NOMO-1 treated with DMSO at 0.1 percent for 48 hours (cell line): ENCODE data around the gene NUP50.

Experiments
- DNase-seq: peaks from one replicate; lab custom pipeline; 2025; ENCODE audit not compliant: unreplicated experiment; lab: John Stamatoyannopoulos, UW

The NUP50 gene, protein sequence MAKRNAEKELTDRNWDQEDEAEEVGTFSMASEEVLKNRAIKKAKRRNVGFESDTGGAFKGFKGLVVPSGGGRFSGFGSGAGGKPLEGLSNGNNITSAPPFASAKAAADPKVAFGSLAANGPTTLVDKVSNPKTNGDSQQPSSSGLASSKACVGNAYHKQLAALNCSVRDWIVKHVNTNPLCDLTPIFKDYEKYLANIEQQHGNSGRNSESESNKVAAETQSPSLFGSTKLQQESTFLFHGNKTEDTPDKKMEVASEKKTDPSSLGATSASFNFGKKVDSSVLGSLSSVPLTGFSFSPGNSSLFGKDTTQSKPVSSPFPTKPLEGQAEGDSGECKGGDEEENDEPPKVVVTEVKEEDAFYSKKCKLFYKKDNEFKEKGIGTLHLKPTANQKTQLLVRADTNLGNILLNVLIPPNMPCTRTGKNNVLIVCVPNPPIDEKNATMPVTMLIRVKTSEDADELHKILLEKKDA

DNA sequence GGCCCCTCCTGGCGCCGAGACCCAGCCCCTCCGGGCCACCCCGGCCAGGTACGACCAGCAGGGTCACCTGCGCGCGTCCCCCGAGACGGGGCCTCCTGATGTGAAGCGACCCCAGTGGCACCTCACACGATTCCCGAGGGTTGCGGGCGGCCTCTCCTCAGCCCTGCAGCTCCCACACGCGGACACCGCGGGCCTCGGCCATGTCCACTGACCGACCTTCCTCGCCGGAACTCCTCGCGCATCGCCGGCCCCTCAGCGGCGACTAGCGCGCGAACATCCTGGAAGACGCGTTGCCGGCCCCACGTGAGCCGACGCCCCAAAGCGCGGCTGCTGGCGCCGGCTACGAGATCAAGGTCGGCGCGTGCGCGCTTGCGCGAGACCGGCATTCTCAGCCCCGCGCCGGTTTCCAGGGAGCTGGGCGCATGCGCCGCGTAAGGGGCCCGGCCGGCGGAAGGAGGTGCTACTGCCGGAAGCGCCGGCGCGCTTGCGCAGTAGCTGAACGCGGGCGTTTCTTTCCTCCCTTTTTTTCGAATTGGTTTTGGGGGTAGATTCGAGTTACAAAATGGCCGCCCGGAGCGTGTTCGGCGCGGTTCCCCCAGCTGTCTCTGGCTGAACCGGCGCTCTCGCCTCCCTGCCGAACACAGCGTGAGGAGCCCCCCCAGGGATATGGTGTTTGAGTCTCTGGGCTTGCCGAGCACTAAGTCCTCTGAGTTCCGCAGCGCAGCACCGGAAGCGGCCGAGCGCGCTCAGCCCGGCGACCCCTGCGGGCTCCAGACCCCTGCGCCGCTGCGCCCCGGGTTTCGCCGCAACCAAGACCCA lies at the start of gene NUP50:
Gene NUP50, plus strand, starts transcription at position 475 of the 819 bp plus-strand sequence. CDS start 4,253 bp downstream, outside the sequence.
- DNase-seq = peak; percentile 95

DNA sequence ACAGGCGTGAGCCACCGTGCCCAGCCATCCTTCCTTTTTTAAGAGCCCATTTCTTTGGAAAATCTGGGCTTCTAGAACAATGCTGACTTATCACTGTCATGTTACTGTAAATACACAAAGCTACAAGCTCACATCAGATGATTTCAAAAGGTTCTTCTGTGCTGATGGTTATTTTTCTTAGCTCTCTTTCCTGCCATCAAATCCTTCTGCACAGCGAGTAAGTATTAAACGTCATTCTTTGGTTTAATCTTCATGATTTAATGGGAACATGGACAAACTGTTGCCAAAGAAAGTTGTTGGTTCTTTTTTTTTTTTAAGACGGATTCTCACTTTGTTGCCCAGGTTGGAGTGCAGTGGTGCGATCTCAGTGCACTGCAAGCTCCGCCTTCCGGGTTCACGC lies 43.3 kb upstream of the NUP50 start:
- no peak for DNase-seq

DNA sequence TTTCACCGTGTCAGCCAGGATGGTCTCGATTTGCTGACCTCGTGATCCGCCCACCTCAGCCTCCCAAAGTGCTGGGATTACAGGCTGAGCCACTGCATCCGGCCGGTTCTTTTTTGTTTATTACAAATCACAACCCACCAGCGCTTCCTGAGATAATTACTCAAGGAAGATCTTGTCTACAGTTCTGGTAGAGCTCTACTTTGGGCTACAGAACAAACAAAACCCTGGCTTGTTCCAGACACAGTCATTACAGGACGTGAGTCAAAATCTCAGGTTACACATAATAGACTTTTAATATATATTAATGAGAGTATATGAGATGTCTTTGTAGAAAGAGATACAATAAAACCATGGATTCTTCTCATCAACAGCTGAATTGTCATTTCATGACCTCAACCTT lies 42.8 kb upstream of the NUP50 start:
- no peak for DNase-seq

DNA sequence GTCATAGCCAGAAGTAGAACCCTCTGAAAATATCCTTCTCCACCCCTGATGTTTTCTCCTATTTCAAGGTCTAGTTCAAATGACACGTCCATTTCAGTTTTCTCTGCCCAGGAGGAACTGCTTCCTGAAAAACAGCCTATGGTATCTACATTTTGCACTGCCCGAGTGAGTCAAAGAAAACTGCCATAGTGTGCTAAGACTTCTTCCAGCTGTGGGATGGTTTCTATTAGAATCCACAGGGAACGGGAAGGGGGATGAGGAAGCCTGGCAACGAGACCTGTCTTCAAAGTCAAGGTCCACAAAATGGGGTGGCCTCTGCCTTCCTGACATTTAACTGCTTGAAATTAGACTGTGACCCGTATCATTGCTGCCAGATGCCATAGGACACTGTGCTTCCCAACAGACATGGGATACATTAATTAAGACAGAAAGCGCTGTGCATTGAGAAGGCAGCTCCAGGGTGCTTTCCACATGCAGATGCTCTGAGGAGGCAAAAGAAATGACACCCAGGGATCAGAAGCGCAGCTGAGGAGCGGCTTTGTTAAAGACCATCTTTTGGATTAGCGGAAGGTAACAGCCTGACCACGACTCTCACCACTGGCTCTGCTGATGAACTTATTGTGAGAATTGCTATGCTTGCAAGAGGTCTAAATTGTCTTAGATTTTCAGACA lies 39.4 kb upstream of the NUP50 start:
- no peak for DNase-seq

DNA sequence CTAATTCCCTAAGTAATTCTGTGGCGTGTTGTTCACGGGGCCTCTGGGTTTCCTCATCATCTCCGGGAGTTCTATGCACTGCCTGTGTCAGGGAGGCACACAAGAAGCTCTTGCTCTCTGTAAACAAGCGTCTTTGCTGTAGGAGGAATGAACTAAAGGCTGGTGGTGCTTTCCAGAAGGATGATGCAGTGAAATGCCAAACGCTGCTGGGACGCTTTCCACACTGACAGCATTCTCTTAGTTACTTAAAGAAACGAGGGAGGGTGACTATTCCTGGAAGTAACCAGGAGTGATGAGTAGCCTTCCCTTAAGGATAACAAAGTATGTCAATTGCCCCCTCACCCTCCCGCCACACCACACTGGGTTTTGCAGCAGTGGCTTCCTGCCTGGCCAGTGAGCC lies 38.5 kb upstream of the NUP50 start:
- DNase-seq = no peak

DNA sequence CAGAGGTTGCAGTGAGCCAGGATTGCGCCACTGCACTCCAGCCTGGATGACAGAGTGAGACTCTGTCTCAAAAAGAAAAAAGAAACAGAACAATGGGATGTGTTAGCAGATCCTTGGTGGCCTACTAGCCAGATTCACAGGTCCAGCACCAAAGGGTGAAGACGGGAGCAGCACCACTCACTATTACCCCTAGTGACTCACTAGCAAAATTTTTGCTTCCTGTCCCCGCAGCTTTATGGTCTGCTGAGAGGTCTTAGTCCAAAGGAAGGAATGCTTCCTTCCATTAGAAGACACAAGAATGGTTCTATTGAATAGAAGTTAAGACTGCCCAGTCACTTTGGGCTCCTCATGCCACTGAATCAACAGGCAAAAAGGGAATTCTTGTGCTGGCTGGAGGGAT lies 35.9 kb upstream of the NUP50 start:
- DNase-seq = no peak

DNA sequence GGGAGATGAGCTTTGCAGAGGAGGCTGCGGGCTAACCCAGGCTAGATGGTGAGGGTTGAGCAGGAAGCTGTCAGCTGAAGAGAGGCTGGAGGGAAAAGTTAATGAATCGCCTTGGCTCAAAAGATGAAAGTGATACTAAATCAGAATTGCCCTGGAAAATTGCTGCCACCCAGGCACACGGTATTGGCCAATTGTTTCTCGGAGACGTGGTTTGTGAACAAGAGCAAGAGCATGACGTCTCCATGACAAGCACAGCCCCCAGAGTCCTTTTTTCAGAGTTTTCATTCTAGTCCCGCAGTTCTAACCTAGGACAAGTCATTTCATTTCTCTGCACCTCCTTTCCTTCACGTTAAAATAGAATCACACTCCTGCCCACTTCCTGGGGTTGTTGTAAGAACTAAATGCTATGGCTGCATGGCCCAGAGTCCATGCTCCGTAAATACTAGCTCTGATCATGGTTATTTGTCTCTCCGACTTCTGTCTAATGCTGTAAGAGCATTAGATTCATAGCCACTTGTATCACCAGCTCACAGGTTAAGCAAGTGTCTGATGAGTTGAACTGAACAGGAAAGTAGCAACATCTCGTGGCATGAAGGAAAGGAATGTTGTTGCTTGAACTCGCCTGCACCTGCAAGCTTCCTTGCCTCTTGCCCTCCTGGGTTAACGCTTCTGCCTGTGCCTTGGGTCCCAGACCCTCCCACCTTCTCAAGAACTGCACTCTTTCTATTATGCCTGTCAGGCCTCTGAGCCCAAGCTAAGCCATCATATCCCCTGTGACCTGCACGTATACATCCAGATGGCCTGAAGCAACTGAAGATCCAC lies 33.8 kb upstream of the NUP50 start:
- no peak for DNase-seq

DNA sequence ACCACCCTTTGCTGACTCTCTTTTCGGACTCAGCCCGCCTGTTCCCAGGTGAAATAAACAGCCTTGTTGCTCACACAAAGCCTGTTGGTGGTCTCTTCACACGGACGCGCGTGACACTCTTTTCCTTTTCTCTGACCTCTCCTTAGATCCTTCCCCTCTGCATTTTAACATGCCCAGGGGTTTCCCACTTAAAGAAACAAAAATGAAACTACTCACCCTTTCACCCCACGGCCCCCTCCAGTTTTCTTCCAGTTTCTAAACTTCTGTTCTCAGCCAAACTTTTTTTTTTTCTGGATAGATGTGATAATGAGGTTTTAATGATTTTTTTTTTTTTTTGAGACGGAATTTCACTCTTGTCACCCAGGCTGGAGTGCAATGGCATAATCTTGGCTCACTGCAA lies 32.8 kb upstream of the NUP50 start:
- DNase-seq = no peak

DNA sequence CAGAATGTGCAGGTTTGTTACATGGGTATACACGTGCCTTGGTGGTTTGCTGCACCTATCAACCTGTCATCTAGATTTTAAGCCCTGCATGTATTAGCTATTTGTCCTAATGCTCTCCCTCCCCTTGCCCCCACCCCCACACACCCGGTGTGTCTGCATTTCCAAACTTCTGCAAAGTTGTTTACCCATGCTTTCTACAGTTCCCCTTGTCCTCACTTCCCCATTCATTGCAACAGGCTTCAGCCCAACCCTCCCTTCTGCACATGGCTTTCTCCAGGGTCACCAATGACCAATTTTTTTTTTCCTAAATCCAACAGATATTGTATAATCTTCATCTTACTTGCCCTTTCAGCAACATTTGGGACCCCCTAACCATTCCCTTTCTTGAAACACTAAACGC lies 32.0 kb upstream of the NUP50 start:
- peak; percentile 62 for DNase-seq

DNA sequence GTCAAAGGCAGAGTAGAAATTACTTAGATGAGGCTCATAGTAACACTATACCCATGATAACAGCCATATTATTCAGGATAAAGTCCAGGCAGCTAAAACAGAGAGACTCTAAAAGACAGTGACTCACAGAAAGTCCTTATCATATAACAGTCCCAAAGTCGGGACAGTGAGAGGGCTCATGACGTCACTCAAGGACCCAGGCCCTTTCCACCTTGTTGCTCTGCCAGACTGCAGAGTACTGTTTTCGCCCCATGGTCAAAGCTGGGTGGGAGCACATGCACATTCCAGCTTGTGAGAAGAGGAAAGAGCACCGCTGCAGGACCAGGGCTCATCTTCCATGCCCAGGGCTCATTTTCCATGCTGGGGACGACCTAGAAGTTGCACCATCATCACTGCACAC lies 29.4 kb upstream of the NUP50 start:
- no peak for DNase-seq

DNA sequence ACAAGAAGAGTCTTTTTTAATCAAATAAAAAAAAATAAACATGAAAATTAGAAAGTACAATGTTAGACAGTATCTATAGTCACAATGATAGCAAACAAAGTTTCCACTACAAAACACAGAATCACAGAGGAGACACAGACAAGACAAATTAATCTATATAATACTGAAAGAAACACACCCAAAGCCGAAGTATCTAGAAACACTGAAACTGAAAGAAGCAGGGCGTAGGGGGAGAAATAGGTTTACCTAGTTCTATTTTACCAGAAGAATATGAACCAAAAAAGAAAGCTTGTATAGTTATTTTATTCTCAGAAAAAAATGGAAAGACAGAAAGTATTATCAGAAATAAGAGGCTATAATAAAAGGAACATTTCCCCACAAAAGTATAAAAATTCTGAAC lies 27.1 kb upstream of the NUP50 start:
- no peak for DNase-seq

DNA sequence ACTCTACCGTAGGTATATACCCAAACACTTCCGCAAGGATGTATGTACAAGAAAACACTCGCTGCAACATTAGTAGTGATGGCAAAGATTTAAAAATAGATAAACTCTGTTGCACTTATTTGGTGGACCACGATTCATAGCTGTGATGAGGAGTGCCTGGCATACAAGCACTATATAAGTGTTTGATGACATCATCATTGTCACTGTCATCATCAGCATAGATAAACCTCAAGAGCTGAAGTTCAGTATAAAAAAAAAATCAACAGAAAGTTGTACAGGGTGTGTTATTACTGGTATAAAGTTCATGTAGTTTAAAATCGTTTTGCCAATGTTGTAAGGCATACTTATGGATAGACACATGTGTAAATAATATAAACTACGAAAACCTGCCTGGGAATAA lies 24.0 kb upstream of the NUP50 start:
- DNase-seq = no peak

DNA sequence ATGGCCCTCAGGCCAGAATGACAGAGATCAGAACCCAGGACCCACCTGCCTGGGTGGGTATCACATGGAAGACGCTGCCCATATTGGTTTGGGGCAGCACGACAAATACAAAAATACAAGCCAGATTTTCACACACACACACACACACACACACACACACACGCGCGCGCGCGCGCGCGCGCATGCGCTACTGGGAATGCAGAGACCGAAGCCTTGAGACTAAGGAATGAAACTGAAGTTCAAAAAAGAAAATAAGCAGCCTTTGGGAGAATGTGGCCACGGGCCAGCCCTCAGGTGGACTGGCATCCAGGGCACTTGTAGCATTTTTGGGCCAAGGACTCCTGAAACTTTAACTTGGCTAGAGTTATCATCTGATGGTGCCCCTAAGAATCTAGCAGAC lies 21.3 kb upstream of the NUP50 start:
- DNase-seq = no peak

DNA sequence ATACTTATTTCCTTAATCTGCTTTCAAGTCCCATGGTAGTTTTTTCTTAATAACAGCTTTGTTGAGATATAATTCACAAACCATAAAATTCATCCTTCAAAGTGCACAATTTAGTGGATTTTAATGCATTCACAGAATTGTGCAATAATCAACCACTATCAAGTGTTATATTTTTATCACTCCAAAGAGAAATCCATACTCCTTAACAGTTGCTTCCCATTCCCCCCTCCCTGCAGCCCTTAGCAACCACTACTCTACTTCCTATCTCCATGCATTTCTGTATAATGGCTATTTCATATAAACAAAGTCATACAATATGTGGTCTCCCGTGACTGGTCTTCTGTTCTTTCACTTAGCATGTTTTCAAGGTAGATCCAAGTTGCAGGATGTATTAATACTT lies 18.8 kb upstream of the NUP50 start:
- no peak for DNase-seq

DNA sequence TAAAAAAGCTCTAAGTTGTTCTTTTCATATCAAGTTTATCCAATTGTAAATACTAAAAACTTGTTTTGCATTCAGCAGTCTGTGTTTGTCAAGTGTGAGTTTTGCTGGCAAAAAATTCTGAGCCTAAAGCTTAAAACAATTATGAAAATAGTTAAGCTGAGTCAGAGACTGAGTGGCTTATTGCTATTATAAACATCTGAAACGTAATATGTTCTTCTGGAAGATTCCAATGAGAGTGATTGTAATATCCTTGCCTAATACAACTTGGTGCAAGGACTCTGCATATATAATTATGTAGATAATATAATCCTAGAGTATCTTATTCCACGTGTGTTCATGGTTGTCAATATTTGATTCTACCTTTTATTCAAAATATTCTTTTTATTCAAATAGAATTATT lies 14.1 kb upstream of the NUP50 start:
- DNase-seq = no peak

DNA sequence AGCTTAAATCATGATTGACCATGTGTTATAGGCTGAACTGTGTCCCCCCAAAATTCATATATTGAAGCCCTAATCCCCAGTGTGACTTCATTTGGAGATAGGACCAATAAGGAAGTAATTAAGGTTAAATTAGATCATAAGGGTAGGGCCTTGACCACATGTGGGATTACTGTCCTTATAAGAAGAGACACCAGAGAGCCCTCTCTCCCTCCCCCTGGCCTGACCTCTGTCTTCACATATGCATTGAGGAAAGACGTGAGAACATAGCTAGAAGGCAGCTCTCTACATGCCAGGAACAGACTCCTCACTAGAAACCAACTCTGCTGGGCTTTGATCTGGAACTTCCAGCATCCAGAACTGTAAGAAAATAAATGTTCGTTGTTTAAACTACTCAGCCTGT lies 13.6 kb upstream of the NUP50 start:
- no peak for DNase-seq

DNA sequence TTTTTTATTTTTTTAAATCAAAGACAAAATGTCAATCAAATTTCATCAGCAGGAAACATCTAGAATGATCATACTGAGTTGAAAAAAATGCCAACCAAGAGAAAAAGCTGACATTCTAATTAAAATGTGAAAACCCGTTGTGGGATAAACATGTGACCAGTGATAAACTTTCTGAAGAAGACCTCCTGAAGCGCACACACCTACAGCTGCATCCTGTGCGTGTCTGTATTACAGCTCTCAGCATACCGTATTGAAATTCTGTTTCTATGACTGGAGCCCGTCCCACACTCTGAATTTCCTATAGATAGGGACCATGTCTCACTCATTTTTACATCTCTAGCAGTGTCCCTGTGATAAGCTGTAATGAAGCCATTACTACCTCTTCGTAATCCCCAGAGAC lies 12.2 kb upstream of the NUP50 start:
- no peak for DNase-seq

DNA sequence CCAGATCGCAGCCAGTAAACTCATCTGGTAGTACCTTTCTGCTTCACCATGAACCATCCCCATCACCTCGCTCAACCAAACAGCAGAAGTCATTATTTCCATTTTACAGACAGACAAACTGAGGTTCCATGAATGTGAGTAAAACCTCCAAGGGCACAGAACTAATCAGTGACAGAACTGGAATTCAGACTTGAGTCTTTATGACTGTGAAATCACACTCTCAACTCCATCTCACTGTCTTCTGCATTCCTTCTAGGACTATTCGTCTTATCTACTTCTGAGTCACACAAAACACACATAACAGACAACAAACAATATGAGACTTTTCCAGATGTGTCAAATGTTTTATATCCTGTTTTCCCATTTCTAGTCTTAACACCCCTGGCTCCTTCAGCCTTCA lies 9.3 kb upstream of the NUP50 start:
- DNase-seq = no peak

DNA sequence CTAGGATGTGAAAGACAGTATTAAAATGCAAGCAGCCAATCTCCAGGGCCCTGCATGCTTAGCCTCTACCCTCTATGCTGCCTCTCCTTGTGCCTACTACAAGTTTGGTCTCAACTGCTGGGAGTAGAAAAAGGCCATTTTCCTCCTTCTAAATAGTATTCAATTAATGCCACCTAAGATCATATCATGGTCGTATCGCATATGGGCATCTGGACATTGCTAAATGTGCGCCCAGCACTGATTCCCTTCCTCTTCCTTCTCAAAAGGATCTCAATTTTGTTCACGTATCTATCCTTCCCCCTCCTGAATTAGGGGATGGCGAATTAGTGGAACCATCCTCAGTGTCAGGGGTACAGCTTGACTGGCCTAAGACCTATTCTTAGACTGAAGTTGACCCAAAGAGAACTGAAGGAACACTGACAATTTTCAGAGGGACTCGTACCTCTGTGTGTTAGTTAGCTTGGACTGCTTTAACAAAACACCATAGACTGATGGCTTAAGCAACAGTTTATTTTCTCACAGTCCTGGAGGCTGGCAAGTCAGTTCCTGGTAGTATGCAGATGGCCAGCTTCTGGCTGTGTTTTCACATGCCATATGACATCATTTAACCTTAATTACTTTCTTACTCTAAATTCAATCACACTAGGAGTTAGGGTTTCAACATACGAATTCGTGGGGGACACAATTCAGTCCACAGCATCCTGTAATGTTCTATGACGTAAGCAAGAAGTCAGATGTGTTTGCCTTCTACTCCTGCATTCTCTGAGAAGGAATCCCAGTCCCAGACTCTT lies 8.5 kb upstream of the NUP50 start:
- DNase-seq = no peak

DNA sequence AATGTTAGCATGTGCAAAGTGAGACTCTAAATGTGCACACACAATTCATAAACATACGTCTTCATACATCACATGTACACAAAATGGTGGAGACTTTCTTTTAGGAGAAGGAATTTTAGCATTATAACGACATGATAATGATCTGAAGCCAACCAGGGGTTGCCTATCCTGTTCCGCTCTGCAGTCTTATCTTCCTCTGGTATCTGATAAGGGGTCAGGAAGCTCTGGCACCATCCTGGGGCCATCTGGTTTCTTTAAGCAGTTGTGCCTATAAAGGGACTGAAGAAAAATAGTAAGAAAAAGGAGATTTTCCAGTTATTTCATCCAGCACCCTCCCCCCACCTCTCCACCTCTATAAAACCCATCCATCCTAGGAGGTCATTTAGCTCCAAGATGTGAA lies 5.8 kb upstream of the NUP50 start:
- no peak for DNase-seq
